ENCODE measurements around the gene TMEM145.

The TMEM145 gene

DNA sequence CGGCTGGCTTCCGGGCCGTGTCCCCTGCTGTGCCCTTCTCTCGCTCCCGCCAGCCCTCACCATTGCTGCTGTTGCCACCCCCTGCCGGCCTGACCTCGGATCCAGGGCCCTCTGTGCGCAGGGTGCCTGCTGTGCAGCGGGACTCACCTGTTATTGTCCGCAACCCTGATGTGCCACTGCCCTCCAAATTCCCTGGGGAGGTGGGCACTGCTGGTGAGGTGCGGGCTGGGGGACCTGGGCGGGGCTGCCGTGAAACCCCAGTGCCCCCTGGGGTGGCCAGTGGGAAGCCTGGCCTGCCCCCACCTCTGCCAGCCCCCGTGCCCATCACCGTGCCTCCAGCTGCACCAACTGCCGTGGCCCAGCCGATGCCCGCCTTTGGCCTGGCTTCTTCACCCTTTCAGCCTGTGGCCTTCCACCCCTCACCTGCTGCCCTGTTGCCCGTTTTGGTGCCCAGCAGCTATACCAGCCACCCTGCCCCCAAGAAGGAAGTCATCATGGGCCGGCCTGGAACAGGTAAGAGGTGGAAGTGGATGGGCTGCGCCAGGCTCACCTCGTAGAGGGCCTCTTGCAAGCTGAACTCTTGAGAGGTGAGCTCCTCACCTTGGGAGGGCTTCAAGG is 38.9 kb upstream of the TMEM145 start:
- Histone ChIP-seq H3K27me3 (ENCODE audit: control insufficient read depth, low read length) (no peaks in the 10 kb centered on the region), H3K4me3 (ENCODE audit: low read length) (no peak overlapping the region), H3K36me3 (ENCODE audit: control insufficient read depth, low read length) (peaks cover 6% of the 10 kb centered on the region; the same call in 1 of the 2 replicates), H3K79me2 (ENCODE audit: control insufficient read depth, low read length) (peaks cover 19% of the 10 kb centered on the region), H4K20me1 (ENCODE audit: control insufficient read depth, insufficient read depth, low read depth, low read length) (no peaks in the 10 kb centered on the region), H3K9me3 (ENCODE audit: control insufficient read depth, insufficient read depth, low read length) (no peaks in the 10 kb centered on the region), H3K9me2 (replicated peaks; ENCODE audit: control insufficient read depth, low read length) (no peaks in the 10 kb centered on the region), H3K4me2 (ENCODE audit: low read length) (no peak overlapping the region), H3K4me1 (ENCODE audit: control insufficient read depth, low read length) (peaks cover 32% of the 10 kb centered on the region), H3K27ac (ENCODE audit: low read depth, low read length) (no peak overlapping the region), H3F3A (ENCODE audit: control insufficient read depth, insufficient read depth) (peaks cover 3% of the 10 kb centered on the region; the same call in 1 of the 2 replicates)
- no peak for TF ChIP-seq EZH2phosphoT487 (IDR thresholded peaks at IDR 0.05; ENCODE audit: borderline replicate concordance, low read length)
- TF ChIP-seq, protein P1, sequence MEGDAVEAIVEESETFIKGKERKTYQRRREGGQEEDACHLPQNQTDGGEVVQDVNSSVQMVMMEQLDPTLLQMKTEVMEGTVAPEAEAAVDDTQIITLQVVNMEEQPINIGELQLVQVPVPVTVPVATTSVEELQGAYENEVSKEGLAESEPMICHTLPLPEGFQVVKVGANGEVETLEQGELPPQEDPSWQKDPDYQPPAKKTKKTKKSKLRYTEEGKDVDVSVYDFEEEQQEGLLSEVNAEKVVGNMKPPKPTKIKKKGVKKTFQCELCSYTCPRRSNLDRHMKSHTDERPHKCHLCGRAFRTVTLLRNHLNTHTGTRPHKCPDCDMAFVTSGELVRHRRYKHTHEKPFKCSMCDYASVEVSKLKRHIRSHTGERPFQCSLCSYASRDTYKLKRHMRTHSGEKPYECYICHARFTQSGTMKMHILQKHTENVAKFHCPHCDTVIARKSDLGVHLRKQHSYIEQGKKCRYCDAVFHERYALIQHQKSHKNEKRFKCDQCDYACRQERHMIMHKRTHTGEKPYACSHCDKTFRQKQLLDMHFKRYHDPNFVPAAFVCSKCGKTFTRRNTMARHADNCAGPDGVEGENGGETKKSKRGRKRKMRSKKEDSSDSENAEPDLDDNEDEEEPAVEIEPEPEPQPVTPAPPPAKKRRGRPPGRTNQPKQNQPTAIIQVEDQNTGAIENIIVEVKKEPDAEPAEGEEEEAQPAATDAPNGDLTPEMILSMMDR (IDR thresholded peaks at IDR 0.05; ENCODE audit: low read depth, low read length, poor library complexity, severe bottlenecking), result no peak

DNA sequence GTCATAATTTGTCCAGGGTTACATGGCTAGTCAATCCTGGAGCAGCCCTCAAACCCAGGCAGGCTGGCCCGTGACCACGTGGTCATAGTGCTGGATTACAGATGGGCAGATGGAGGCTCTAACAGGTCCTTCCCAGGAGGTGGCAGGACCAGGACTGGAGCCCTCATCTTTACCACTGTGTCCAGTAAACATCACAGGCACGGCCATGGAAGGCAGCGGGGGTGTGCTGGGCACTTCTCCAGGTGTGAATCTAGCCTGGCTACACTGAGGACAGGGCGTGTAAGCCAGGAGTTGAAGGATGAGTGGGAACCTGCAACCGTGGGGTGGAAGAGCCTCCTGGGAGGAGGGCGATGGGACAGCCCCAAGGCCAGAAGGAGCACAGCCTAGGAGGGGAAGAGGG is 38.0 kb upstream of the TMEM145 start:
- no peaks in the 10 kb centered on the region for H3K27me3 ChIP-seq (ENCODE audit: control insufficient read depth, low read length)
- H3K4me1 ChIP-seq (ENCODE audit: control insufficient read depth, low read length), result peaks cover 30% of the 10 kb centered on the region
- no peaks in the 10 kb centered on the region for H3K9me2 ChIP-seq (replicated peaks; ENCODE audit: control insufficient read depth, low read length)
- TF ChIP-seq EZH2phosphoT487 (IDR thresholded peaks at IDR 0.05; ENCODE audit: borderline replicate concordance, low read length), result no peak
- no peaks in the 10 kb centered on the region for H4K20me1 ChIP-seq (ENCODE audit: control insufficient read depth, insufficient read depth, low read depth, low read length)
- no peak overlapping the region for H3K4me3 ChIP-seq (ENCODE audit: low read length)
- peaks cover 6% of the 10 kb centered on the region; the same call in 1 of the 2 replicates for H3K36me3 ChIP-seq (ENCODE audit: control insufficient read depth, low read length)
- H3K79me2 ChIP-seq (ENCODE audit: control insufficient read depth, low read length), result peaks cover 12% of the 10 kb centered on the region
- H3K4me2 ChIP-seq (ENCODE audit: low read length), result no peak overlapping the region
- peaks cover 3% of the 10 kb centered on the region; the same call in 1 of the 2 replicates for H3F3A ChIP-seq (ENCODE audit: control insufficient read depth, insufficient read depth)
- no peak overlapping the region for H3K27ac ChIP-seq (ENCODE audit: low read depth, low read length)
- H3K9me3 ChIP-seq (ENCODE audit: control insufficient read depth, insufficient read depth, low read length), result no peaks in the 10 kb centered on the region

DNA sequence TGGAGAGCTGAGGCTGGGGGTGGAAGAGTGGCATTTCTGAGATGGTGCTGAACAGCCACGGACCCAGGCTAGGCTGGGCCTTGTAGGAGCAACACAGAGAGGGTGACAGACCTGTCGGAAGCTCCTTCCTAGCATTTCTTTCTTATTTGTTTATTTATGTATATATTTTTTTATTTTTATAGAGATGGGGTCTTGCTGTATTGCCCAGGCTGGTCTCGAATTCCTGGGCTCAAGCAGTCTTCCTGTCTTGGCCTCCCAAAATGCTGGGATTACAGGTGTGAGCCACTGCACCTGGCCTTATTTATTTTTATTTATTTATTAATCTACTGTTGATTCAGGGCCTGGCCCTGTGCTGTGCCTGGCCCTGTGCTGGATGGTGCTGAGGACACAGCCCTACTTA is 37.6 kb upstream of the TMEM145 start:
- Histone ChIP-seq H3K4me1 (ENCODE audit: control insufficient read depth, low read length) (peaks cover 26% of the 10 kb centered on the region), H3K27ac (ENCODE audit: low read depth, low read length) (no peak overlapping the region), H3K4me2 (ENCODE audit: low read length) (no peak overlapping the region)

DNA sequence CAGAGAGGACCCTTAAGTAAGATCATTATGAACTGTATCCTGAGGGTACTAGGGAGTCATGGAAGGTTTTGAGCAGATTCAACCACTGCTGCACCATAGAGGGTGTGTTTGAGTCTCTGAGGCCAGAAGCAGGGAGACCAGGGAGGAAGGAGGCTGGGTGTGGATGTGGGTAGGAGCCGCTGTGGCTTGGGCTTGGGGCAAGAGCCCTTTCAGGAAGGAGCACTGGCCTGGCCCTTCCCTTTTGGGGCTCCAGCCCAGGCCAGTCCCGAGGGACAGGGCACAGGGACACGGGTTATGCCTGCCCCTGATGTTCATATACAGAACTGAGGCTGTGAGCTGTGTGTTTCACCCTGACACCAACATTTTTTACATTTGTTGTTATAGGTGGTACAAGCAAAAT is 36.8 kb upstream of the TMEM145 start:
- no peaks in the 10 kb centered on the region for H3K9me2 ChIP-seq (replicated peaks; ENCODE audit: control insufficient read depth, low read length)
- H3K27ac ChIP-seq (ENCODE audit: low read depth, low read length), result no peak overlapping the region
- TF ChIP-seq, protein P1 (IDR thresholded peaks at IDR 0.05; ENCODE audit: low read depth, low read length, poor library complexity, severe bottlenecking), result no peak
- no peak for TF ChIP-seq EZH2phosphoT487 (IDR thresholded peaks at IDR 0.05; ENCODE audit: borderline replicate concordance, low read length)
- no peaks in the 10 kb centered on the region for H3K9me3 ChIP-seq (ENCODE audit: control insufficient read depth, insufficient read depth, low read length)
- no peak overlapping the region for H3K4me2 ChIP-seq (ENCODE audit: low read length)
- H3F3A ChIP-seq (ENCODE audit: control insufficient read depth, insufficient read depth), result no peaks in the 10 kb centered on the region
- peaks cover 20% of the 10 kb centered on the region for H3K4me1 ChIP-seq (ENCODE audit: control insufficient read depth, low read length)
- no peaks in the 10 kb centered on the region for H3K27me3 ChIP-seq (ENCODE audit: control insufficient read depth, low read length)
- H4K20me1 ChIP-seq (ENCODE audit: control insufficient read depth, insufficient read depth, low read depth, low read length), result no peaks in the 10 kb centered on the region
- H3K36me3 ChIP-seq (ENCODE audit: control insufficient read depth, low read length), result peaks cover 6% of the 10 kb centered on the region; the same call in 1 of the 2 replicates
- H3K4me3 ChIP-seq (ENCODE audit: low read length), result no peak overlapping the region
- peaks cover 4% of the 10 kb centered on the region for H3K79me2 ChIP-seq (ENCODE audit: control insufficient read depth, low read length)

More for the DNA sequence above, 37.6 kb upstream of the TMEM145 start:
- H3K79me2 ChIP-seq (ENCODE audit: control insufficient read depth, low read length), result peaks cover 8% of the 10 kb centered on the region
- H3K9me3 ChIP-seq (ENCODE audit: control insufficient read depth, insufficient read depth, low read length), result no peaks in the 10 kb centered on the region
- no peaks in the 10 kb centered on the region for H3K27me3 ChIP-seq (ENCODE audit: control insufficient read depth, low read length)
- H3K9me2 ChIP-seq (replicated peaks; ENCODE audit: control insufficient read depth, low read length), result no peaks in the 10 kb centered on the region
- H3K36me3 ChIP-seq (ENCODE audit: control insufficient read depth, low read length), result peaks cover 6% of the 10 kb centered on the region; the same call in 1 of the 2 replicates
- TF ChIP-seq, protein P1 (IDR thresholded peaks at IDR 0.05; ENCODE audit: low read depth, low read length, poor library complexity, severe bottlenecking), result no peak
- no peak for TF ChIP-seq EZH2phosphoT487 (IDR thresholded peaks at IDR 0.05; ENCODE audit: borderline replicate concordance, low read length)
- peaks cover 3% of the 10 kb centered on the region; the same call in 1 of the 2 replicates for H3F3A ChIP-seq (ENCODE audit: control insufficient read depth, insufficient read depth)
- no peaks in the 10 kb centered on the region for H4K20me1 ChIP-seq (ENCODE audit: control insufficient read depth, insufficient read depth, low read depth, low read length)
- H3K4me3 ChIP-seq (ENCODE audit: low read length), result no peak overlapping the region
